ENCODE results near the gene PLET1. TPM values are rescaled to one million over a fixed set of nuclear protein-coding genes. Genes with fewer than 3 reads are reported as not detected.

PLET1 gene
- total and polyA plus RNA-seq, 10 donors, result not detected

GRCh38 chr11:112255067-112255720 lies 5.5 kb downstream of the PLET1 start:
- H3K27me3 ChIP-seq (replicated peaks in 1 of 7), result no peaks in the 10 kb centered on the region
- WGBS, 5 donors, result 39 to 46% (median 44%) methylated on average over 15 of the region's 15 CpGs

GRCh38 chr11:112253605-112254242 lies 6.9 kb downstream of the PLET1 start:
- Histone ChIP-seq H3K36me3 (no peaks in the 10 kb centered on the region), H3K4me1 (no peaks in the 10 kb centered on the region), H3K27ac (no peak overlapping the region), H3K27me3 (replicated peaks in 1 of 7) (no peaks in the 10 kb centered on the region), H3K9me3 (no peaks in the 10 kb centered on the region), H3K4me3 (no peak overlapping the region)
- WGBS, 5 donors, result 93 to 94% (median 94%) methylated on average over 3 of the region's 3 CpGs
- DNase-seq, result no peak
- intact Hi-C loops (cut with DNase I; ENCODE audit: low total_unique reads), result no loop called here
- no peak for TF ChIP-seq POLR2AphosphoS5 (IDR thresholded peaks at IDR 0.05)
- no peak for TF ChIP-seq CTCF (IDR thresholded peaks at IDR 0.05 in 8 of 11, conservative IDR thresholded peaks at IDR 0.05 in 3 of 11)
- no peak for TF ChIP-seq POLR2A (IDR thresholded peaks at IDR 0.05)

More at GRCh38 chr11:112255067-112255720, 5.5 kb downstream of the PLET1 start:
- H3K36me3 ChIP-seq, result no peaks in the 10 kb centered on the region
- H3K4me1 ChIP-seq, result no peaks in the 10 kb centered on the region
- H3K4me3 ChIP-seq, result no peak overlapping the region
- no peak overlapping the region for H3K27ac ChIP-seq
- TF ChIP-seq POLR2AphosphoS5 (IDR thresholded peaks at IDR 0.05) (no peak), POLR2A (IDR thresholded peaks at IDR 0.05) (no peak), CTCF (IDR thresholded peaks at IDR 0.05 in 8 of 11, conservative IDR thresholded peaks at IDR 0.05 in 3 of 11) (no peak)
- no peak for DNase-seq
- H3K9me3 ChIP-seq, result no peaks in the 10 kb centered on the region
- intact Hi-C loops (cut with DNase I; ENCODE audit: low total_unique reads), result no loop called here

GRCh38 chr11:112249871-112250610 lies 10.6 kb downstream of the PLET1 start:
- intact Hi-C loops (cut with DNase I; ENCODE audit: low total_unique reads), result no loop called here
- Histone ChIP-seq H3K4me3 (no peak overlapping the region), H3K27me3 (replicated peaks in 1 of 7) (no peaks in the 10 kb centered on the region), H3K4me1 (no peaks in the 10 kb centered on the region), H3K36me3 (no peaks in the 10 kb centered on the region), H3K9me3 (no peaks in the 10 kb centered on the region), H3K27ac (no peak overlapping the region)
- 75 to 86% (median 81%) methylated on average over 8 of the region's 8 CpGs for WGBS, 5 donors
- TF ChIP-seq CTCF (IDR thresholded peaks at IDR 0.05 in 8 of 11, conservative IDR thresholded peaks at IDR 0.05 in 3 of 11), result no peak
- no peak for TF ChIP-seq POLR2A (IDR thresholded peaks at IDR 0.05)
- TF ChIP-seq POLR2AphosphoS5 (IDR thresholded peaks at IDR 0.05), result no peak
- DNase-seq, result no peak

- H3K27ac ChIP-seq, result no peak overlapping the region
- 83 to 89% (median 88%) methylated on average over 2 of the region's 2 CpGs for WGBS, 5 donors
- H3K27me3 ChIP-seq (replicated peaks in 1 of 7), result no peaks in the 10 kb centered on the region
- peaks cover 0 to 8% (median 0%) of the 10 kb centered on the region in 6 donors for H3K36me3 ChIP-seq
- no peaks in the 10 kb centered on the region for H3K4me1 ChIP-seq
- no peak for DNase-seq
- TF ChIP-seq POLR2A (IDR thresholded peaks at IDR 0.05) (no peak), POLR2AphosphoS5 (IDR thresholded peaks at IDR 0.05) (no peak), CTCF (IDR thresholded peaks at IDR 0.05 in 8 of 11, conservative IDR thresholded peaks at IDR 0.05 in 3 of 11) (no peak)
- H3K4me3 ChIP-seq, result no peak overlapping the region
- intact Hi-C loops (cut with DNase I; ENCODE audit: low total_unique reads), result no loop called here
- H3K9me3 ChIP-seq, result no peaks in the 10 kb centered on the region
These were observed 12.5 kb downstream of the PLET1 start for GRCh38 chr11:112248201-112248600.
